ENCODE results near the gene COL4A2.

The COL4A2 gene

DNA sequence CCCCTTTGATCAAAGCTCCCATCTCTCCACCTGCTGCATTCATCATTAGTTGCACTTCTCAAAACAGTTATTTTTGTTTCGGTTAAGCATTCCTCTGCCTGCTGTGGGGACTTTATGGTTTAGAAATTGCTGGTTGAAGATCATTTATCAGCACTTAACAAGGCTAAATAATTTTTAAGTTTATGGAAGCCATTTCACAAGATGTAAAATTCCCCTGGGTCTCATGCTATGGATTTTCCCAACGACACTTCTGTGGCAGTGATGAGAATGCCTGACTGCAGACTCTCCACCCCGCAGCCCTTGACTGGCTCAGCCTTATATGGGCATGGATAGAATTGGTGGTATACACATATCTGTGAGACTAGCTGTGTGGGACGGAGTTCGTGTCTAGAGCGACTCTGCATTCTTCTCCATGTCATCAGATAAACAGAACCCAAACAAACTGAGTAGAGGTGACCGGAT is 52.8 kb downstream of the COL4A2 start:
- Histone ChIP-seq H3K27ac (no peak overlapping the region), H3K9me3 (no peaks in the 10 kb centered on the region), H3K4me3 (ENCODE audit: low read depth in 1 of 2, low read length in 1 of 2) (no peak overlapping the region), H3K36me3 (no peaks in the 10 kb centered on the region), H3K4me1 (ENCODE audit: control insufficient read depth in 1 of 2, insufficient read depth in 1 of 2, low read depth in 1 of 2, low read length in 1 of 2) (no peaks in the 10 kb centered on the region), H3K27me3 (peaks cover 4% of the 10 kb centered on the region)
- TF ChIP-seq, protein P1, sequence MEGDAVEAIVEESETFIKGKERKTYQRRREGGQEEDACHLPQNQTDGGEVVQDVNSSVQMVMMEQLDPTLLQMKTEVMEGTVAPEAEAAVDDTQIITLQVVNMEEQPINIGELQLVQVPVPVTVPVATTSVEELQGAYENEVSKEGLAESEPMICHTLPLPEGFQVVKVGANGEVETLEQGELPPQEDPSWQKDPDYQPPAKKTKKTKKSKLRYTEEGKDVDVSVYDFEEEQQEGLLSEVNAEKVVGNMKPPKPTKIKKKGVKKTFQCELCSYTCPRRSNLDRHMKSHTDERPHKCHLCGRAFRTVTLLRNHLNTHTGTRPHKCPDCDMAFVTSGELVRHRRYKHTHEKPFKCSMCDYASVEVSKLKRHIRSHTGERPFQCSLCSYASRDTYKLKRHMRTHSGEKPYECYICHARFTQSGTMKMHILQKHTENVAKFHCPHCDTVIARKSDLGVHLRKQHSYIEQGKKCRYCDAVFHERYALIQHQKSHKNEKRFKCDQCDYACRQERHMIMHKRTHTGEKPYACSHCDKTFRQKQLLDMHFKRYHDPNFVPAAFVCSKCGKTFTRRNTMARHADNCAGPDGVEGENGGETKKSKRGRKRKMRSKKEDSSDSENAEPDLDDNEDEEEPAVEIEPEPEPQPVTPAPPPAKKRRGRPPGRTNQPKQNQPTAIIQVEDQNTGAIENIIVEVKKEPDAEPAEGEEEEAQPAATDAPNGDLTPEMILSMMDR (IDR thresholded peaks at IDR 0.05) = no peak

GRCh38 chr13:110360598-110360997 is 53.5 kb downstream of the COL4A2 start:
- no peak overlapping the region for H3K4me3 ChIP-seq (ENCODE audit: low read depth in 1 of 2, low read length in 1 of 2)
- H3K27ac ChIP-seq = no peak overlapping the region
- TF ChIP-seq, protein P1 (IDR thresholded peaks at IDR 0.05) = no peak
- H3K27me3 ChIP-seq = peaks cover 4% of the 10 kb centered on the region
- H3K36me3 ChIP-seq = no peaks in the 10 kb centered on the region
- H3K9me3 ChIP-seq = no peaks in the 10 kb centered on the region
- H3K4me1 ChIP-seq (ENCODE audit: control insufficient read depth in 1 of 2, insufficient read depth in 1 of 2, low read depth in 1 of 2, low read length in 1 of 2) = no peaks in the 10 kb centered on the region

- no peaks in the 10 kb centered on the region for H3K4me1 ChIP-seq (ENCODE audit: control insufficient read depth in 1 of 2, insufficient read depth in 1 of 2, low read depth in 1 of 2, low read length in 1 of 2)
- H3K36me3 ChIP-seq = no peaks in the 10 kb centered on the region
- peaks cover 4% of the 10 kb centered on the region for H3K27me3 ChIP-seq
- TF ChIP-seq, protein P1 (IDR thresholded peaks at IDR 0.05) = no peak
- no peaks in the 10 kb centered on the region for H3K9me3 ChIP-seq
- no peak overlapping the region for H3K27ac ChIP-seq
- no peak overlapping the region for H3K4me3 ChIP-seq (ENCODE audit: low read depth in 1 of 2, low read length in 1 of 2)
These were observed 54.4 kb downstream of the COL4A2 start for GRCh38 chr13:110361365-110361911.

DNA sequence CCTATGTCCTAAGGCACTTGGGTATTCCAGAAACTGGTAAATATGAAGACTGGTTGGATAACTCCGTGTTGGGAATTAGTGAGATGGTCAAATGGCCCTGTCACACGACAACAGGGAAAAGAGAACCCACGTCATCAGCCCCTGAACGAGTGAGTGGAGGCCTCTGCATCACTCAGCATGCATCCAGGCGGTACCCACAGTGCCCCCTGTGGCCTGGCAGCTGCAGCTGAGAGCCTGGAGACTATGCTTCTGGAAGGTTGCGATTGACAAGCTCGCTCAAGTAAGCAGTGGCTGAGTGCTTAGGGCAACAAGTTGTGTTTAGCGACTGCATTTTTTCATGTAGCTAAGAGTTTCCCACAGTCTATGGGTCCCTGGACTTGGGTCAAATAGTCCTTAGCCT is 55.9 kb downstream of the COL4A2 start:
- no peak overlapping the region for H3K4me3 ChIP-seq (ENCODE audit: low read depth in 1 of 2, low read length in 1 of 2)
- H3K9me3 ChIP-seq = no peaks in the 10 kb centered on the region
- TF ChIP-seq, protein P1 (IDR thresholded peaks at IDR 0.05) = no peak
- no peaks in the 10 kb centered on the region for H3K4me1 ChIP-seq (ENCODE audit: control insufficient read depth in 1 of 2, insufficient read depth in 1 of 2, low read depth in 1 of 2, low read length in 1 of 2)
- H3K27ac ChIP-seq = no peak overlapping the region
- H3K36me3 ChIP-seq = no peaks in the 10 kb centered on the region
- peaks cover 4% of the 10 kb centered on the region for H3K27me3 ChIP-seq

GRCh38 chr13:110364081-110364480 is 57.0 kb downstream of the COL4A2 start:
- Histone ChIP-seq H3K36me3 (no peaks in the 10 kb centered on the region), H3K27me3 (peaks cover 4% of the 10 kb centered on the region), H3K4me1 (ENCODE audit: control insufficient read depth in 1 of 2, insufficient read depth in 1 of 2, low read depth in 1 of 2, low read length in 1 of 2) (no peaks in the 10 kb centered on the region), H3K4me3 (ENCODE audit: low read depth in 1 of 2, low read length in 1 of 2) (no peak overlapping the region), H3K9me3 (no peaks in the 10 kb centered on the region), H3K27ac (no peak overlapping the region)
- TF ChIP-seq, protein P1 (IDR thresholded peaks at IDR 0.05) = no peak

Data from neutrophil (primary cell).